Measurements from ENCODE around the gene NPBWR2. TPM values are rescaled to one million over a fixed set of nuclear protein-coding genes. Genes with fewer than 3 reads are reported as not detected.

NPBWR2 gene
- total RNA-seq, 1 donor from 2014 or later: not detected

GRCh38 chr20:64142590-64142989 lies 35.2 kb upstream of the NPBWR2 start:
- TF ChIP-seq, protein P1, sequence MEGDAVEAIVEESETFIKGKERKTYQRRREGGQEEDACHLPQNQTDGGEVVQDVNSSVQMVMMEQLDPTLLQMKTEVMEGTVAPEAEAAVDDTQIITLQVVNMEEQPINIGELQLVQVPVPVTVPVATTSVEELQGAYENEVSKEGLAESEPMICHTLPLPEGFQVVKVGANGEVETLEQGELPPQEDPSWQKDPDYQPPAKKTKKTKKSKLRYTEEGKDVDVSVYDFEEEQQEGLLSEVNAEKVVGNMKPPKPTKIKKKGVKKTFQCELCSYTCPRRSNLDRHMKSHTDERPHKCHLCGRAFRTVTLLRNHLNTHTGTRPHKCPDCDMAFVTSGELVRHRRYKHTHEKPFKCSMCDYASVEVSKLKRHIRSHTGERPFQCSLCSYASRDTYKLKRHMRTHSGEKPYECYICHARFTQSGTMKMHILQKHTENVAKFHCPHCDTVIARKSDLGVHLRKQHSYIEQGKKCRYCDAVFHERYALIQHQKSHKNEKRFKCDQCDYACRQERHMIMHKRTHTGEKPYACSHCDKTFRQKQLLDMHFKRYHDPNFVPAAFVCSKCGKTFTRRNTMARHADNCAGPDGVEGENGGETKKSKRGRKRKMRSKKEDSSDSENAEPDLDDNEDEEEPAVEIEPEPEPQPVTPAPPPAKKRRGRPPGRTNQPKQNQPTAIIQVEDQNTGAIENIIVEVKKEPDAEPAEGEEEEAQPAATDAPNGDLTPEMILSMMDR (IDR thresholded peaks at IDR 0.05): no peak
- H3K4me1 Mint-ChIP-seq (ENCODE audit: unreplicated experiment): no peaks in the 10 kb centered on the region
- peaks cover 10% of the 10 kb centered on the region for H3K9me3 Mint-ChIP-seq (ENCODE audit: unreplicated experiment)
- H3K4me3 Mint-ChIP-seq (ENCODE audit: unreplicated experiment): no peak overlapping the region
- H3K27me3 Mint-ChIP-seq (ENCODE audit: unreplicated experiment): peaks cover 24% of the 10 kb centered on the region
- no peak overlapping the region for H3K27ac Mint-ChIP-seq (ENCODE audit: unreplicated experiment)
- no peaks in the 10 kb centered on the region for H3K36me3 Mint-ChIP-seq (ENCODE audit: unreplicated experiment)
- no peak for DNase-seq (ENCODE audit: extremely low spot score, unreplicated experiment)

- peaks cover 26% of the 10 kb centered on the region for H3K27me3 Mint-ChIP-seq (ENCODE audit: unreplicated experiment)
- TF ChIP-seq, protein P1 (IDR thresholded peaks at IDR 0.05): no peak
- no peaks in the 10 kb centered on the region for H3K36me3 Mint-ChIP-seq (ENCODE audit: unreplicated experiment)
- H3K4me1 Mint-ChIP-seq (ENCODE audit: unreplicated experiment): no peaks in the 10 kb centered on the region
- no peak overlapping the region for H3K27ac Mint-ChIP-seq (ENCODE audit: unreplicated experiment)
- H3K9me3 Mint-ChIP-seq (ENCODE audit: unreplicated experiment): peaks cover 10% of the 10 kb centered on the region
- H3K4me3 Mint-ChIP-seq (ENCODE audit: unreplicated experiment): no peak overlapping the region
- no peak for DNase-seq (ENCODE audit: extremely low spot score, unreplicated experiment)
These were observed 33.6 kb upstream of the NPBWR2 start for GRCh38 chr20:64140956-64141355.

- TF ChIP-seq, protein P1 (IDR thresholded peaks at IDR 0.05): no peak
- Mint-ChIP-seq H3K27me3 (ENCODE audit: unreplicated experiment) (peaks cover 29% of the 10 kb centered on the region), H3K27ac (ENCODE audit: unreplicated experiment) (no peak overlapping the region), H3K9me3 (ENCODE audit: unreplicated experiment) (peaks cover 10% of the 10 kb centered on the region), H3K4me3 (ENCODE audit: unreplicated experiment) (no peak overlapping the region), H3K4me1 (ENCODE audit: unreplicated experiment) (no peaks in the 10 kb centered on the region), H3K36me3 (ENCODE audit: unreplicated experiment) (no peaks in the 10 kb centered on the region)
- no peak for DNase-seq (ENCODE audit: extremely low spot score, unreplicated experiment)
These were observed 32.9 kb upstream of the NPBWR2 start for GRCh38 chr20:64140061-64140931.

DNA sequence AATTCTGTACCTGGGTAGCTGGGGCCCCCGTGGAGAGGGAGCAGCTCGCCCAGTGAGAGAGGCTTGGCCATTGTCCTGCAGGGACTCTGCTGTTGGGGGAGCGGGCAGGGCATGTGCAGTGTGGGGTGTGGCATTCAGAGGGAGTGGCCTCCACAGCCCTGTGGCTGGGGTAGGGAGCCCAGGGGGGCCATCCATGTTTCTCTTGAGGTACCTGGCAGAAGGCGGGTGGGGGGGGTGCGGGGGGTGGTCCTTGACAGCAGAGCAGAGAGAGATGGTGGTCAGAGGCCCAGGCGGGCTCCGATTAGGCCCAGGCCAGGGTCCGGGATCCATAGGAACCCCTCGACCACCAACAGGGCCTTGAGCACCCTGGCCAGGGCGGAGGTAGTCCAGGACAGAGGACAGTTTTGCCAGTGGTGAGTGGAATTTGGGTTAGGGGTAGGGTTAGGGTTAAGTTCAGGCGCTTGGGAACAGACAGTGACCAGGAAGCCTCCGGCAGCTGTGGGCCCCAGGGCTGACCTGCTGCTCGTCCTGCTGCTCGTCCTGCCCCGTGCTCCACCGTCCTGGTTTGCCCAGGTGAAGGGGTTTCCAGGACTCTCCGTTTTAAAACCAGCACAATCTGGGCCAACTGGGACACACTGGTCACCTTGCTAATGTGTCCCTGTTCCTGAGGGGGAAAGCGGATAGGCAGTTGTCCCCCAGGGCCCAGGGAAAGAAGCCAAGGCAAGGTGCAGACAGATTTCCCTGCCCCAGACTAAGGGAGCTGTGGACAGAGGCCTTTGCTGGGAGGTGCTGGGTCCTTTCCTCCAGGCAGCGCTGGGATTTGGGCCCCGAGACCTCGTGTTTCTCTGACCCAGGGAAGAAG lies 32.1 kb upstream of the NPBWR2 start:
- H3K4me1 Mint-ChIP-seq (ENCODE audit: unreplicated experiment): no peaks in the 10 kb centered on the region
- peaks cover 29% of the 10 kb centered on the region for H3K27me3 Mint-ChIP-seq (ENCODE audit: unreplicated experiment)
- H3K27ac Mint-ChIP-seq (ENCODE audit: unreplicated experiment): no peak overlapping the region
- TF ChIP-seq, protein P1 (IDR thresholded peaks at IDR 0.05): no peak
- no peaks in the 10 kb centered on the region for H3K36me3 Mint-ChIP-seq (ENCODE audit: unreplicated experiment)
- H3K9me3 Mint-ChIP-seq (ENCODE audit: unreplicated experiment): peaks cover 3% of the 10 kb centered on the region
- H3K4me3 Mint-ChIP-seq (ENCODE audit: unreplicated experiment): no peak overlapping the region
- no peak for DNase-seq (ENCODE audit: extremely low spot score, unreplicated experiment)

All from osteocyte (in vitro differentiated cells).